Measurements from ENCODE around the gene GOLGA8J.

- TF ChIP-seq ZBTB26 (tag by site-specific recombination; optimal IDR thresholded peaks at IDR 0.05), result no peak
- TF ChIP-seq REST (tag by site-specific recombination; IDR thresholded peaks at IDR 0.05), result no peak
- no peak for TF ChIP-seq SETDB1 (IDR thresholded peaks at IDR 0.05; ENCODE audit: insufficient read length, low read length)
- TF ChIP-seq CTCF (tag by site-specific recombination; IDR thresholded peaks at IDR 0.05), result no peak
- no peak for TF ChIP-seq SCRT2 (tag by site-specific recombination; IDR thresholded peaks at IDR 0.05)
- no peak for TF ChIP-seq ZNF521 (tag by site-specific recombination; IDR thresholded peaks at IDR 0.05)
- no peak for TF ChIP-seq PBX3 (CRISPR knock-in tag; IDR thresholded peaks at IDR 0.05)
- TF ChIP-seq ZNF416 (tag by site-specific recombination; IDR thresholded peaks at IDR 0.05), result no peak
- TF ChIP-seq ZNF248 (tag by site-specific recombination; IDR thresholded peaks at IDR 0.05), result no peak
Measured at GRCh38 chr15:30041868-30042267, 40.9 kb upstream of the GOLGA8J start.
